IPS DF 4.7 (cell line): ENCODE data around the gene NR1I3.

Experiments
- DNase-seq: peaks from one replicate; pipeline ENCODE4 v3.0.0-alpha.2; 2013; ENCODE audit warnings: low spot score; ENCODE audit errors: extremely low read depth

Gene NR1I3

DNA sequence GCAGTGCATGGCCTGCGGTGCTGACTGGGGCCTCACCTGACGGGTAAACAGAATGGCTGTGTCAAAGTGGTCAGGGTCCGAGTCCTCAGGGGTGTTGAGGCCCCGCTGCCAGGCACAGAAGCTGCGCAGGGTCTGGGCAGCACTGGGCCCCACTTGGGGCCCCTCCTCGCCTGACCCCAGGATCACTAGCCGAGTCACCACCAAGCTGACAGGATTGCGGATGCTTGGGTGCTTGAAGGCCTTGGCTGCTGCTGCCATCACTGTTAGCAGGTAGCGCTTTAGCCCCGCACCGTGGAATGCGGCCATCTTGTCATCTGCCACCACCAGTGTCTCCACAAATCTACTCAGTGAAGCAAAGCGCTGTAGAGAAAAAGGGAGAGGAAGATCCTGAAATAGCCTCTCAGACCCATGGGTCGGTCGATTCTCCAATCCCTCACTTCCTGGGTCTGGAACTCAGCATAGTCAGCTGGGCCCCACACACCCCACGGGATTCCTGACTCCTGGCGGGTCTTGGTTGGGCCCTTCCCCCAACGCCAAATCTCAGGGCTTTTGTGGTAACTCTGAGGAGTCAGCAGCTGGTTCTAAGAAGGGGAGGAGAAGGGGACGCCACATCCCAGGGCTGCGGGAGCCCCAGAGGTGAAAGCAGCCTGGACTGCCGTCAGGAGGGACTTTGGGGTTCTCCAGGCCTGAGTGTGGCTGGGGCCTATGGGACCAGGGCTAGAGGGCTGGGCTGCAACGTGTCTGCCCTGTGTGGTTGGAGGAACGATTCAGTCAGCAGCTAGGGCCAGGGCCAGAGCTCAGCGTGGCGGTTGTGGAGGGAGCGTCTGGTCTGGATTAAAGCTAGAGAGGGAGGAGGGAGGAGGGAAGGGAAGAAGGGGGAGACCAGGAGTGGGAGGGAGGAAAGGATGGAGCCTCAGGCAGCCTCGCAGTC, 41.2 kb downstream of the NR1I3 start:
- DNase-seq, result no peak

DNA sequence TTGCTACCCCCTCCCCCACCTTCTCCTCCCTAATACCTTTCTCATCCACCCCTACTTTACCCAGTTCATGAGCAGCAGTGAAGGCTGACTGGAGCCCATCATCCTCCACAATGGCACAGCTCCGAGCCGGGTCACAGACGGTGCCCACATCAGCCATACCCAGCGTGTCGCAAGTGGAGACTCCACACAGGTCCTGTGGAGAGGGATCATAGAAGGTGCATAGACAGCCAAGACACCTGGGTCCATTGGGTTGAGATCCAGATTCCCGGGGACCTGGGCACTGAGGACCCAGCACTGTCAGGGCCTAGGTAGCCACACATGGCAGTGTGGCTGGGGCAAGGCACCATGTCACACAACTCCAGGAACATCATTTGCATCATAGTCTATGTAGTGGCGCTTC, 41.9 kb downstream of the NR1I3 start:
- DNase-seq, result no peak

DNA sequence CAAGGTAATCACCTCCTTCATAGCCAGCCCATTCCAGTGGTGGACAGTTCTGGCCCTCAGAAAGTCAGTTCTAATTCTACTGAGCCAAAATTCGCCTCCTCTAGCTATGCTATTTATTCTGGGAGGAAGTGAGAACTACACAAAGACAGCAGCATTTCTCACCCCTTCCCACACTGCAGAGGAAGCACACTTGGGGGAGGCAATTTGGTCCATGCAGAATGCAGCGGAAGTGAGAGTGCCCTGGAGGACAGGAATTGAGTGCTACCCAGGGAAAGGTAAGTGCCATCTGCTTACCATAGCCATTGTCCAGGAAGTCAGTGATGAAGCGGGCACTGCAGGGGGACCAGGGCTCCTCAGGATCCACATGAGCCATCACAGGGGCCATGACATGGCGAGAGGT, 42.8 kb downstream of the NR1I3 start:
- DNase-seq, result no peak

DNA sequence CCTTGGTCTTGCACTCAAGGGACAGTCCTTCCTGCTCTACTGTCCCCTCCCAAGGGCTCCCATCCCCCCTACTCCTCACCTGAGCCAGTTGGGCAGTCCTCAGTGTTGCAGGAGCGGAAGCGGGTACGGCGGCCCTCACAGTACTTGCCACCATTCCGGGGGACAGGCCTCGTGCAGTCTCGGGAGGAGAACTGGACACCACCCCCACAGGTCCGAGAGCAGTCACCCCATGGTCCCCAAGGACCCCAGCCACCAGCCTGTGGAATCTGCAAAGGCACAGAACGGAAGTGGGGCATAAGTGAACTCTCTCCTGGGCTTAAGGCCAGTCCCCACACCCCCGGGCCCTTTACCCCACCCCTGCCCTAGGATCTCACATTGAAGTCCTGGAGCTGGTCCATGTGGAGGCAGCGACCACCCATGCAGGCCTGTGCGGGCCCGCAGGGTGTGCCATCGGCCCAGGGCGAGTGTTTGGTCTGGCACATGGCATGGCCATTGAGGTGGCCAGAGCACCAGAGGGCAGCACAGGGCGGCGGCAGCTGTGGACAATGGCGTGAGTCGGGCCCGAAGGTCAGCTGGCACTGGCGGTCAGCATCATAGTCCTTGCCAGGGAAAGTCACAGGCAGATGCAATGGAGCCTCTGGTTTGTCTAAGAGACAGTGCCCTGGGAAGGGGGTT, 44.3 kb downstream of the NR1I3 start:
- DNase-seq, result no peak

DNA sequence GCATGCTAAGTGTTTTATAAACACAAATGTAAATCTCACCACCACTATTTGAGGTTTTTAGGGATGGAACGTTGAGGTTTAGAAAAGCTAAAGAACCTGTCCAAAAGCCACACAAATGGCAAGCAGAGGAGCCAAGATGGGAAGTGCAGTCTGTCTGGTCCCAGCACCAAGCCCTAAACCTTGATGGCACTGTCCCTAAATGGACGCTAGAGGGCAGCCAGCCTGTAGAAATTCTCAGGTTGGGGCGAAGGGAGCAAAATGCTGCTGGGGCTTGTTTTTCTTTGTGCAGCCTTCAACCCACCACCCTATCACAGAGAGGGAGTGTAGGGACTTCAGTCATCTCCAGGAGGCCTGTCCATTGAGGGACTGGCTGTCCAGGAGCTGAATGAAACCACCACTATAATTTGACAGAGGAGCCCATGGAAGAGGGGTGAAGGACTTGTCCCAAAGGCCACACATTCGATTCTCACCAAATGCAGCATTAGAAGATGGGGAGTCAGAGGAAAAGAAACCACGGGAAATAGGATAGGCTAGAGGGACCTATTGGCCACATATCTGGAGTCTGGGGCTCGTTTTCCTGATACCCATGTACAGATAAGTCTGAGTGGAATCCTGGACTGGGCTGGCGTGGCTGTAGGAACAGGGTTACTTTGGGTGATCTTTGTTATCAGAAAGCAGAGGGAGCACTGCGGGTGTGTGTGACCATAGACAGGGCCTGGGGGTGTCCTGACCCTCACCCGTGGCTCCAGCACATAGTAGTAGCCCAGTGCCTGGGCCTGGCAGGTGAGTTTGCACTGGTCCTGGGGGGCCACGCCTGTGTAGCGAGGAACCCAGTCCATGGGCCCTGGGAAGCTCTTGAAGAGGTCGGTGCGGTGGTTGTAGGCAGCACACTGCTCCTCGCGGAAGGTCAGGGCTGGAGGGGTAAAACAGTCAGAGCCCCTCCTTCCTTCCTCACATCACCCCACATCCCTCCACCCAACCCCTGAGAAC, 45.2 kb downstream of the NR1I3 start:
- no peak for DNase-seq

- no peak for DNase-seq
Observed at GRCh38 chr1:161191971-161192370, 46.0 kb downstream of the NR1I3 start.

- no peak for DNase-seq
Observed at GRCh38 chr1:161190962-161191521, 47.0 kb downstream of the NR1I3 start.

GRCh38 chr1:161189036-161189435, 49.0 kb downstream of the NR1I3 start:
- DNase-seq, result no peak

GRCh38 chr1:161188381-161188780, 49.6 kb downstream of the NR1I3 start:
- DNase-seq, result no peak

GRCh38 chr1:161187311-161187710, 50.7 kb downstream of the NR1I3 start:
- no peak for DNase-seq

DNA sequence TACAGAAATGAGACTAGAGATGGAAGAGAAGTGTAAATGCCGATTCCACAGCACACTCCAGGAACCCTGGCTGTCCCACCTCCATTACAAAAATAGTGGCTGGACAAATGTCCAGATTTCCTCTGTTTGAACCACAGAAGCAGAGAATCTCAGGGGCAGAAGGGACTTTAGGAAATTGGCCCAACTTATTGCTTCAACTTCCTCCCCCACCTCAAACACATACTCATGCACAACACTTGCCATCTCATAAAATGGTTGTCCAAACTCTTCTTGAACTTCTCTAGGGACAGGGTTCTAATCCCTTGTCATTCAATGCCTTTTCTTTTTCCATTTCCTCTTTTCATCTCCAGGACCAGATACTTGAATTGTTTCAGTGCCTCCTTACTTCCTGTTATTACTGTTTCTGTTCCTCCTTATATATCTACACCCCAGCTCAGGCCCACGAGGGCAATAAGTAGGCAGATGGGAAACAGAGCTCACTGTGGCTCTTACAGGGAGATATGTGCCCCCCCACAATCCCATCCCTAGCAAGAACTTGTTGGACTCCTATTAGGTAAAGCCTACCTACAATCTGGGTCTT, 52.2 kb downstream of the NR1I3 start:
- no peak for DNase-seq

- no peak for DNase-seq
Observed at GRCh38 chr1:161185282-161185682, 52.7 kb downstream of the NR1I3 start.

DNA sequence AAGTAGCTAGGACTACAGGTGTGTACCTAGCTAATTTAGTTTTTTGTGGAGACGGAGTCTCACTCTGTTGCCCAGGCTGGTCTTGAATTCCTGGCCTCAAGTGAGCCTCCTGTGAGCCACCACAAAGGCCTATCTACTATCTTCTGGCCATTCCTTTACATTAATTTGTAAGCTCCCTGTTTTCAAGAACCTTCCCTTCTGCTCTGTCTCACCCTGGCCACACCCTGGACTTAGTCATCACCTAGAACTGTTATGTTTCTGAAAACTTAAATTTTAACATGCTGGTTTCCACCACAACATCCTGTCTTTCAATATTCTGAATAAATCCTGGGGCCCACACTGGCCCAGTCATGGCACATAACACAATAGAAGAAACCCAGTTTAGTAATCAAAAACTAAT, 55.8 kb downstream of the NR1I3 start:
- no peak for DNase-seq

GRCh38 chr1:161180639-161181038, 57.4 kb downstream of the NR1I3 start:
- DNase-seq, result no peak

- no peak for DNase-seq
Observed at GRCh38 chr1:161179698-161180097, 58.3 kb downstream of the NR1I3 start.
